ENCODE data around the gene RSU1.

The RSU1 gene

GRCh38 chr10:16585103-16585502 is 232.1 kb downstream of the RSU1 start:
- no peak for DNase-seq

- no peak for DNase-seq
Measured at GRCh38 chr10:16583382-16583781, 233.8 kb downstream of the RSU1 start.

GRCh38 chr10:16581202-16581601 is 236.0 kb downstream of the RSU1 start:
- no peak for DNase-seq

- no peak for DNase-seq
Measured at GRCh38 chr10:16570731-16571130, 246.5 kb downstream of the RSU1 start.

GRCh38 chr10:16566202-16566805 is 250.9 kb downstream of the RSU1 start:
- DNase-seq, result no peak

- no peak for DNase-seq
Measured at GRCh38 chr10:16565604-16566003, 251.6 kb downstream of the RSU1 start.

- DNase-seq, result no peak
Measured at GRCh38 chr10:16562891-16563290, 254.3 kb downstream of the RSU1 start.

- no peak for DNase-seq
Measured at GRCh38 chr10:16559236-16559773, 257.9 kb downstream of the RSU1 start.

GRCh38 chr10:16547973-16548372 is 269.3 kb downstream of the RSU1 start:
- no peak for DNase-seq

- peak in 1 of 2 experiments; percentile 16 for DNase-seq
Measured at GRCh38 chr10:16545116-16545736, 272.0 kb downstream of the RSU1 start.

GRCh38 chr10:16544591-16544990 is 272.6 kb downstream of the RSU1 start:
- no peak for DNase-seq

- no peak for DNase-seq
Measured at GRCh38 chr10:16544099-16544498, 273.1 kb downstream of the RSU1 start.
